ENCODE results near the gene CDH20.

DNA sequence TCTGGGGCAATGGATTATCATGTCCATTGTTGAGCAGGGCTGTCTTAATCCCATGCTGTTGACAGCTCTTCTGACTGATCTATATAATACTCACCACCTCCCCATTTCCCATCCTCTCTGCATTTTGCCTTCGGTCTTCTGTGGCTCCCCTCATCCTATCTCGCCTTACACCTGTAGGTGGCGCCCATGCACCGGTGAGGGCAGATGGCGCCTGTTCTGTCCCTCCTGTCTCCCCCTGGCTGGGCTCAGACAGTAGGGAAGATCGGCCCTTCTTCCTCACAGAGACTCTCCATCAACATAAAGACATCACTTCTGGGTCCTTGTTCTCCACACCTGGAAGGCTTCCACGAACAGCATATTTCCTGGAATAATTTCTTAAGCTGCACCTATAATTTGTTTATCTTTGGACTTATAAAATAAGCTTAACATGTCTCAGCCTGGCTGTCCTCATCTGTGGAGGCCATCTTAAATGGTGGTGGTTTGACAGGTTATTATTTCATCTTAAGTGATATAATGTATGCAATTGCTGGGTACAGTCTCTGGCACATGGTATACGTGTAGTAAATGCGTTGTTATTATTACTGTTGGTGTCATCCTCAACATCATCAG, 10.9 kb upstream of the CDH20 start:
- TF ChIP-seq POLR2A (IDR thresholded peaks at IDR 0.05): no peak
- TF ChIP-seq, protein P1, sequence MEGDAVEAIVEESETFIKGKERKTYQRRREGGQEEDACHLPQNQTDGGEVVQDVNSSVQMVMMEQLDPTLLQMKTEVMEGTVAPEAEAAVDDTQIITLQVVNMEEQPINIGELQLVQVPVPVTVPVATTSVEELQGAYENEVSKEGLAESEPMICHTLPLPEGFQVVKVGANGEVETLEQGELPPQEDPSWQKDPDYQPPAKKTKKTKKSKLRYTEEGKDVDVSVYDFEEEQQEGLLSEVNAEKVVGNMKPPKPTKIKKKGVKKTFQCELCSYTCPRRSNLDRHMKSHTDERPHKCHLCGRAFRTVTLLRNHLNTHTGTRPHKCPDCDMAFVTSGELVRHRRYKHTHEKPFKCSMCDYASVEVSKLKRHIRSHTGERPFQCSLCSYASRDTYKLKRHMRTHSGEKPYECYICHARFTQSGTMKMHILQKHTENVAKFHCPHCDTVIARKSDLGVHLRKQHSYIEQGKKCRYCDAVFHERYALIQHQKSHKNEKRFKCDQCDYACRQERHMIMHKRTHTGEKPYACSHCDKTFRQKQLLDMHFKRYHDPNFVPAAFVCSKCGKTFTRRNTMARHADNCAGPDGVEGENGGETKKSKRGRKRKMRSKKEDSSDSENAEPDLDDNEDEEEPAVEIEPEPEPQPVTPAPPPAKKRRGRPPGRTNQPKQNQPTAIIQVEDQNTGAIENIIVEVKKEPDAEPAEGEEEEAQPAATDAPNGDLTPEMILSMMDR (IDR thresholded peaks at IDR 0.05): peak; percentile 54 to 70 (median 67)
